Peyer's patch (tissue), 4 donors: ENCODE measurements around the gene CAP1.

Experiments
- POLR2A ChIP-seq, 2 donors: fragments of 450-650 bp; IDR thresholded peaks; one replicate each; pipeline ENCODE4 v1.5.1; 2017; ENCODE audit warnings: antibody characterized with exemption in 2 of 2, mild to moderate bottlenecking in 2 of 2, moderate library complexity in 2 of 2
- TF ChIP-seq, protein P1 (sequence below), 6 experiments: fragments of 450-650 bp in 4 of 6; fragments of 200-600 bp in 2 of 6; sonication (generic) in 1 of 6; IDR thresholded peaks; one replicate each; pipeline ENCODE4 v1.5.1; 2017 to 2019; ENCODE audit warnings: antibody characterized with exemption in 6 of 6, mild to moderate bottlenecking in 3 of 6, moderate library complexity in 1 of 6

DNA sequence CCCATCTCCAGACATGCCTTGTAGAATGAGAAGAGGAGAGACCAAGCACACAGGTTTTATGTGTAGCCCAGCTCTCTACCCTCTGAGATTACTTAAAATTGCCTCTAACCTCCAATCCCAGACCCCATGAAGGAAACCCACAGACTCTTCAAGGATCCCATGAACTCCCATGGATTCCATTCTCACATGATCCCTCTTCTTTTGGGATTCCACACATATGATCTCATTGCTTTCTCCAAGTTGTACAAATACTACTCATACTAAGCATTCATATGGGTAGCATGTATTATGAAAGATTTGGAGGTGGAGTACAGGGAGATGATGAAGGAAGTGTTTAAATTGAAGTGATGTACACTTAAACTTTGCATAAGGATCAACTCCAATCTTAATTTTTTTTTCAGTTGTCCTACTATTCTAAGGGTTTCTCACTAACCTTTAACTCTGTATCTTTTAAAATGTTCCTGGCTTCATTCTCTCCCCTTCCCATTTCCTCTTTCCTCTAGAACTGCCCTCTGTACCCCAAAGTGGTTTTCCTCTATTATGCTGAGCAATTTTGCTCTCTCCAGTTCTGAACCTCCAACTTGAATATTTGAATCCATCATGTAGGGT lies 44.0 kb upstream of the CAP1 start:
- TF ChIP-seq, protein P1, sequence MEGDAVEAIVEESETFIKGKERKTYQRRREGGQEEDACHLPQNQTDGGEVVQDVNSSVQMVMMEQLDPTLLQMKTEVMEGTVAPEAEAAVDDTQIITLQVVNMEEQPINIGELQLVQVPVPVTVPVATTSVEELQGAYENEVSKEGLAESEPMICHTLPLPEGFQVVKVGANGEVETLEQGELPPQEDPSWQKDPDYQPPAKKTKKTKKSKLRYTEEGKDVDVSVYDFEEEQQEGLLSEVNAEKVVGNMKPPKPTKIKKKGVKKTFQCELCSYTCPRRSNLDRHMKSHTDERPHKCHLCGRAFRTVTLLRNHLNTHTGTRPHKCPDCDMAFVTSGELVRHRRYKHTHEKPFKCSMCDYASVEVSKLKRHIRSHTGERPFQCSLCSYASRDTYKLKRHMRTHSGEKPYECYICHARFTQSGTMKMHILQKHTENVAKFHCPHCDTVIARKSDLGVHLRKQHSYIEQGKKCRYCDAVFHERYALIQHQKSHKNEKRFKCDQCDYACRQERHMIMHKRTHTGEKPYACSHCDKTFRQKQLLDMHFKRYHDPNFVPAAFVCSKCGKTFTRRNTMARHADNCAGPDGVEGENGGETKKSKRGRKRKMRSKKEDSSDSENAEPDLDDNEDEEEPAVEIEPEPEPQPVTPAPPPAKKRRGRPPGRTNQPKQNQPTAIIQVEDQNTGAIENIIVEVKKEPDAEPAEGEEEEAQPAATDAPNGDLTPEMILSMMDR (IDR thresholded peaks at IDR 0.05), result no peak
- no peak for TF ChIP-seq POLR2A (IDR thresholded peaks at IDR 0.05)
